Amniotic epithelial cell (primary cell): ENCODE results near the gene PRDM13.
"Not testable (repeated sequence)": the region's sequence is repeated elsewhere in the genome, so short reads cannot be mapped to it uniquely, and the experiment has no call there.

ENCODE experiments used
- DNase-seq: peaks from one replicate; pipeline ENCODE4 v3.0.0-alpha.2; 2010; ENCODE audit warnings: low read depth

The PRDM13 gene

GRCh38 chr6:99606656-99607415 lies at the start of gene PRDM13:
Gene PRDM13, plus strand, starts transcription at chr6:99606833. Its CDS starts 202 bp downstream, at chr6:99607035.
- DNase-seq: no peak

GRCh38 chr6:99559057-99559456 lies 47.6 kb upstream of the PRDM13 start:
- DNase-seq: no peak

- DNase-seq: no peak
These were observed 46.0 kb upstream of the PRDM13 start for GRCh38 chr6:99560668-99561067.

- DNase-seq: no peak
These were observed 43.4 kb upstream of the PRDM13 start for GRCh38 chr6:99563056-99563723.

- peak; percentile 97 for DNase-seq
These were observed 38.3 kb upstream of the PRDM13 start, which contains the start of gene CCNC for GRCh38 chr6:99568103-99568933. Gene CCNC, minus strand, starts transcription at chr6:99568660. Its CDS starts 133 bp downstream, at chr6:99568527.

- DNase-seq: no peak
These were observed 32.5 kb upstream of the PRDM13 start for GRCh38 chr6:99573980-99574617.

GRCh38 chr6:99575544-99576227 lies 30.9 kb upstream of the PRDM13 start:
- no peak for DNase-seq

GRCh38 chr6:99579781-99580180 lies 26.9 kb upstream of the PRDM13 start:
- no peak for DNase-seq

- DNase-seq: no peak
These were observed 18.8 kb upstream of the PRDM13 start for GRCh38 chr6:99587792-99588191.

- DNase-seq: peak; percentile 34
These were observed 17.9 kb upstream of the PRDM13 start for GRCh38 chr6:99588618-99589289.

- DNase-seq: no peak
These were observed 17.4 kb upstream of the PRDM13 start for GRCh38 chr6:99589290-99589672.

GRCh38 chr6:99589907-99590493 lies 16.6 kb upstream of the PRDM13 start:
- no peak for DNase-seq

GRCh38 chr6:99590728-99591672 lies 15.6 kb upstream of the PRDM13 start:
- DNase-seq: no peak

GRCh38 chr6:99591673-99592364 lies 14.8 kb upstream of the PRDM13 start:
- no peak for DNase-seq

GRCh38 chr6:99592900-99593299 lies 13.7 kb upstream of the PRDM13 start:
- peak; percentile 41 for DNase-seq

GRCh38 chr6:99594696-99595095 lies 11.9 kb upstream of the PRDM13 start:
- not testable (repeated sequence) for DNase-seq

GRCh38 chr6:99602520-99603420 lies 3.9 kb upstream of the PRDM13 start:
- no peak for DNase-seq
